PC-9 (cell line): ENCODE measurements around the gene SLC6A17. TPM values are rescaled to one million over a fixed set of nuclear protein-coding genes. Genes with fewer than 3 reads are reported as not detected.
A peak's percentile ranks its signal among the peaks of the same experiment; 100 is the strongest.

Experiments used
- BruUV-seq: library from RNA; stranded (reverse); fragments of 400-500 nt; replicated peaks from 2 replicates; lab custom pipeline; 2021; lab: Mats Ljungman, UMichigan
- CTCF ChIA-PET: fragments of 300-600 bp; sonication (Branson Sonifier 250); formaldehyde crosslinking; loops from one replicate; lab custom pipeline; 2022; ENCODE audit warnings: antibody characterized with exemption; lab: Charles Lee
- POLR2A ChIA-PET: fragments of 300-600 bp; sonication (Branson Sonifier 250); formaldehyde crosslinking; loops from one replicate; lab custom pipeline; 2022; ENCODE audit warnings: antibody characterized with exemption; ENCODE audit not compliant: unreplicated experiment; lab: Charles Lee
- DNase-seq, 2 experiments: peaks; one replicate each; pipeline versions ENCODE4 v3.0.0 to v3.0.0-alpha.2; 2015 to 2022; ENCODE audit warnings: mixed read lengths in 1 of 2
- H2AFZ ChIP-seq: fragments of 200-600 bp; sonication (generic); 2 replicates; pipeline ENCODE4 v1.8.1; 2017; ENCODE audit warnings: antibody characterized with exemption
- H3F3A ChIP-seq: fragments of 200-600 bp; sonication (generic); 2 replicates; pipeline ENCODE4 v1.8.1; 2017; ENCODE audit warnings: antibody characterized with exemption, mild to moderate bottlenecking, low read depth; ENCODE audit not compliant: insufficient read depth
- H3K27ac ChIP-seq: fragments of 200-600 bp; sonication (generic); 2 replicates; pipeline ENCODE4 v1.6.1; 2016; ENCODE audit warnings: mixed run types
- H3K27me3 ChIP-seq: fragments of 200-600 bp; sonication (generic); 2 replicates; pipeline ENCODE4 v1.6.1; 2016; ENCODE audit warnings: low read depth, mixed run types; ENCODE audit not compliant: insufficient read depth
- H3K36me3 ChIP-seq: fragments of 200-600 bp; sonication (generic); 2 replicates; pipeline ENCODE4 v1.6.1; 2016; ENCODE audit warnings: low read depth, mixed run types
- H3K4me1 ChIP-seq: fragments of 200-600 bp; sonication (generic); replicated peaks from 2 replicates; pipeline ENCODE4 v1.6.1; 2016; ENCODE audit warnings: mixed run types; ENCODE audit not compliant: insufficient read depth
- H3K4me2 ChIP-seq: fragments of 200-600 bp; sonication (generic); 2 replicates; pipeline ENCODE4 v1.6.1; 2017; ENCODE audit warnings: mixed run types
- H3K4me3 ChIP-seq: fragments of 200-600 bp; sonication (generic); 2 replicates; pipeline ENCODE4 v1.6.1; 2016; ENCODE audit warnings: mixed run types
- H3K79me2 ChIP-seq: fragments of 200-600 bp; sonication (generic); 2 replicates; pipeline ENCODE4 v1.6.1; 2017; ENCODE audit warnings: low read depth, mixed run types
- H3K9me2 ChIP-seq: fragments of 200-600 bp; sonication (generic); 2 replicates; pipeline ENCODE4 v1.8.1; 2017; ENCODE audit warnings: mild to moderate bottlenecking; ENCODE audit not compliant: insufficient read depth
- H3K9me3 ChIP-seq: fragments of 200-600 bp; sonication (generic); 2 replicates; pipeline ENCODE4 v1.8.1; 2016; ENCODE audit warnings: low read depth; ENCODE audit not compliant: insufficient read depth
- H4K20me1 ChIP-seq: fragments of 200-600 bp; sonication (generic); 2 replicates; pipeline ENCODE4 v1.8.1; 2017; ENCODE audit not compliant: insufficient read depth
- CTCF ChIP-seq: fragments of 200-600 bp; sonication (generic); conservative IDR thresholded peaks from 2 replicates; pipeline ENCODE4 v1.6.1; 2017; ENCODE audit warnings: mixed run types, antibody characterized with exemption, mild to moderate bottlenecking, moderate library complexity
- EZH2 ChIP-seq: fragments of 200-600 bp; sonication (generic); IDR thresholded peaks from 2 replicates; pipeline ENCODE4 v1.8.0; 2017; ENCODE audit warnings: antibody characterized with exemption, low read depth
- intact Hi-C: fragments of 100-400 bp; cut with micrococcal nuclease; formaldehyde crosslinking; loops from one replicate; pipeline ENCODE4 v1.10.0; 2022; ENCODE audit not compliant: unreplicated experiment
- total RNA-seq: library from RNA; stranded (reverse); gene quantifications from 2 replicates; pipeline ENCODE4 v1.2.3, GENCODE V29; 2021

Gene SLC6A17
- total RNA-seq, 1 experiment from 2014 or later = 4.5 TPM

GRCh38 chr1:110173466-110174105, 23.3 kb downstream of the SLC6A17 start:
- ChIA-PET POLR2A (no interaction called here), CTCF (no interaction called here)
- Histone ChIP-seq H3K9me3 (no peaks in the 10 kb centered on the region), H3K36me3 (no peaks in the 10 kb centered on the region), H2AFZ (no peak overlapping the region), H3K4me3 (no peak overlapping the region), H3K9me2 (no peaks in the 10 kb centered on the region), H3K79me2 (no peaks in the 10 kb centered on the region), H3K27ac (no peak overlapping the region), H3K27me3 (no peaks in the 10 kb centered on the region), H3F3A (no peaks in the 10 kb centered on the region), H4K20me1 (no peaks in the 10 kb centered on the region), H3K4me1 (no peaks in the 10 kb centered on the region), H3K4me2 (no peak overlapping the region)
- no peak for DNase-seq
- no TSS peak for BruUV-seq
- TF ChIP-seq CTCF = no peak
- no peak for TF ChIP-seq EZH2
- intact Hi-C loops = no loop called here

- H3K27me3 ChIP-seq = no peaks in the 10 kb centered on the region
- TF ChIP-seq EZH2 (no peak), CTCF (no peak)
- H3K9me3 ChIP-seq = no peaks in the 10 kb centered on the region
- no peaks in the 10 kb centered on the region for H3K36me3 ChIP-seq
- intact Hi-C loops = no loop called here
- H3K4me1 ChIP-seq = no peaks in the 10 kb centered on the region
- H3K27ac ChIP-seq = no peak overlapping the region
- ChIA-PET CTCF (no interaction called here), POLR2A (no interaction called here)
- no peaks in the 10 kb centered on the region for H3F3A ChIP-seq
- no peak overlapping the region for H3K4me3 ChIP-seq
- H4K20me1 ChIP-seq = no peaks in the 10 kb centered on the region
- no peak overlapping the region for H3K4me2 ChIP-seq
- BruUV-seq = no TSS peak
- H3K9me2 ChIP-seq = no peaks in the 10 kb centered on the region
- DNase-seq = no peak
- H2AFZ ChIP-seq = no peak overlapping the region
- H3K79me2 ChIP-seq = no peaks in the 10 kb centered on the region
Observed at GRCh38 chr1:110174961-110175360, 24.7 kb downstream of the SLC6A17 start.

DNA sequence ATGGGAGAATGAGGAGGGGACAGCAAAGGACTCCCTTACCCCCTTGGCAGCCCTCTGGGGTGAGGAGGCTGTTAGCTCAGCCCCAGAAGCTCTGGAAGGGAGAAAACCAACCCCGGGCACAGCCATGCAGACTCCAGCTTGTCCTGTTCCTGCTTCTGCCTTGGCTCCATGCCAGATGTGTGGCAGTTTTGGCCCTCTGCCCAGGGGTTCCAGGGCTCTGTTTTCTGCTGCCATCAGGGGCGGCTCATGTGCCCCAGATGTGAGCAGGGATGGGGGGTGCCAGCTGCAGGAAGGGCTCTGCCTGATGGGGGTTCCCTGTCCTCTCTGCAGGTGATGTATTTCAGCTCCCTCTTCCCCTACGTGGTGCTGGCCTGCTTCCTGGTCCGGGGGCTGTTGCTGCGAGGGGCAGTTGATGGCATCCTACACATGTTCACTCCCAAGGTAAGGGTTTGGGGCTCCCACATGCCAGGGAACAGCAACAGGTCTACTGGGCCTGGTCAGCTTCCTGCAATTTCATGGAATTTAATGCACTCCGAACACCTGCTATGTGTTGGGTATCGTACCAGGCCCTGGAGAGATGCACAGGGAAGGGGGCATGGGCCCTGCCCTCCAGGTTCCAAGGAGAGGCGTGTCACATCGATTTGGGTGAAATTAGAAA, 26.1 kb downstream of the SLC6A17 start:
- H3K4me1 ChIP-seq = no peaks in the 10 kb centered on the region
- POLR2A ChIA-PET = no interaction called here
- no peaks in the 10 kb centered on the region for H3K27me3 ChIP-seq
- no TSS peak for BruUV-seq
- no peaks in the 10 kb centered on the region for H3K36me3 ChIP-seq
- H3K79me2 ChIP-seq = no peaks in the 10 kb centered on the region
- H3K9me3 ChIP-seq = no peaks in the 10 kb centered on the region
- H2AFZ ChIP-seq = no peak overlapping the region
- no peaks in the 10 kb centered on the region for H4K20me1 ChIP-seq
- H3K4me2 ChIP-seq = no peak overlapping the region
- intact Hi-C loops = no loop called here
- peak in 1 of 2 experiments; percentile 31 for DNase-seq
- no peak for TF ChIP-seq CTCF
- no peak for TF ChIP-seq EZH2
- H3K9me2 ChIP-seq = no peaks in the 10 kb centered on the region
- H3K27ac ChIP-seq = no peak overlapping the region
- H3K4me3 ChIP-seq = no peak overlapping the region
- H3F3A ChIP-seq = no peaks in the 10 kb centered on the region
- CTCF ChIA-PET = no interaction called here
